Brain microvascular endothelial cell (primary cell): Measurements from ENCODE around the gene GEN1.
"Not testable (repeated sequence)": the region's sequence is repeated elsewhere in the genome, so short reads cannot be mapped to it uniquely, and the experiment has no call there.

Experiments
- DNase-seq: peaks from one replicate; pipeline ENCODE4 v3.0.0-alpha.2; 2020
- H3K27ac ChIP-seq: fragments of 250-450 bp; sonication (Bioruptor Pico); 2 replicates; pipeline ENCODE4 v1.5.1; 2020; ENCODE audit warnings: mild to moderate bottlenecking, moderate library complexity
- H3K27me3 ChIP-seq: fragments of 250-450 bp; sonication (Bioruptor Pico); replicated peaks from 2 replicates; pipeline ENCODE4 v1.5.1; 2020; ENCODE audit warnings: mild to moderate bottlenecking
- H3K36me3 ChIP-seq: fragments of 250-450 bp; sonication (Bioruptor Pico); replicated peaks from 2 replicates; pipeline ENCODE4 v1.5.1; 2020; ENCODE audit warnings: mild to moderate bottlenecking
- H3K4me3 ChIP-seq: 2 replicates; pipeline ENCODE4 v1.5.1; 2011; ENCODE audit warnings: low read depth, mild to moderate bottlenecking, control low read depth, low read length, moderate library complexity
- in situ Hi-C: cut with HindIII; loops from 2 replicates; pipeline ENCODE4 v1.10.0; 2017; ENCODE audit warnings: low sequenced_read_pairs, low pct_ligation_motif_present
- TF ChIP-seq, protein P1 (sequence below): IDR thresholded peaks from 2 replicates; pipeline ENCODE4 v1.5.1; 2011; ENCODE audit warnings: low read depth, mild to moderate bottlenecking, moderate library complexity, low read length, control low read depth, inconsistent platforms; ENCODE audit errors: missing control alignments

GEN1 gene

DNA sequence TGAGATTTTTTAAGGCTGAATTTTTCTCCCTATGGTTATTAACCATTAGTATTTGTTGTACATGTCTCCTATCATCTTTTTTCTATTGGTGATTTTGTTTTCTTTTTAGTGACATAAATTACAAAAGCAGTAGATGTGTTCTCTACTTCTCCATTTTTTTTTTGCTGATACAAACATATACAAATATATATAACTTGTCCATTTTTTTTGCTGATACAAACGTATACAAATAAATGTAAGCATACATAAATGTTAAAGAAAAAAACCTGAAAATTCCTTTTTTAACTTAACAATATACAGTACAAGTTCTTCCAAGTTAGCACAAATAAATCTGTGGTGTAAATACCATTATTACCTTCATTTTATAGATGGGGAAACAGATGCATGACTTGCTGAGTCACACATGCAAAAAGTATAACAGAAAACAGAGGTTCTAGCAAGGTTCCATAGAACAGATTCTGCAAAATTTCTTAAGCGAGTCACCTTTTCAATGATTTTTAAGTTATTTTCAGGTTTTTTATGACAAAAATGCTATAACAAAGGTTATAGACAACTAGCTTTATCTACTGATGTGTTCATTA lies 64.4 kb downstream of the GEN1 start:
- Histone ChIP-seq H3K27ac (no peak overlapping the region), H3K36me3 (no peaks in the 10 kb centered on the region), H3K27me3 (no peaks in the 10 kb centered on the region), H3K4me3 (no peak overlapping the region)
- DNase-seq = no peak
- TF ChIP-seq, protein P1, sequence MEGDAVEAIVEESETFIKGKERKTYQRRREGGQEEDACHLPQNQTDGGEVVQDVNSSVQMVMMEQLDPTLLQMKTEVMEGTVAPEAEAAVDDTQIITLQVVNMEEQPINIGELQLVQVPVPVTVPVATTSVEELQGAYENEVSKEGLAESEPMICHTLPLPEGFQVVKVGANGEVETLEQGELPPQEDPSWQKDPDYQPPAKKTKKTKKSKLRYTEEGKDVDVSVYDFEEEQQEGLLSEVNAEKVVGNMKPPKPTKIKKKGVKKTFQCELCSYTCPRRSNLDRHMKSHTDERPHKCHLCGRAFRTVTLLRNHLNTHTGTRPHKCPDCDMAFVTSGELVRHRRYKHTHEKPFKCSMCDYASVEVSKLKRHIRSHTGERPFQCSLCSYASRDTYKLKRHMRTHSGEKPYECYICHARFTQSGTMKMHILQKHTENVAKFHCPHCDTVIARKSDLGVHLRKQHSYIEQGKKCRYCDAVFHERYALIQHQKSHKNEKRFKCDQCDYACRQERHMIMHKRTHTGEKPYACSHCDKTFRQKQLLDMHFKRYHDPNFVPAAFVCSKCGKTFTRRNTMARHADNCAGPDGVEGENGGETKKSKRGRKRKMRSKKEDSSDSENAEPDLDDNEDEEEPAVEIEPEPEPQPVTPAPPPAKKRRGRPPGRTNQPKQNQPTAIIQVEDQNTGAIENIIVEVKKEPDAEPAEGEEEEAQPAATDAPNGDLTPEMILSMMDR = no peak
- in situ Hi-C loops = no loop called here

DNA sequence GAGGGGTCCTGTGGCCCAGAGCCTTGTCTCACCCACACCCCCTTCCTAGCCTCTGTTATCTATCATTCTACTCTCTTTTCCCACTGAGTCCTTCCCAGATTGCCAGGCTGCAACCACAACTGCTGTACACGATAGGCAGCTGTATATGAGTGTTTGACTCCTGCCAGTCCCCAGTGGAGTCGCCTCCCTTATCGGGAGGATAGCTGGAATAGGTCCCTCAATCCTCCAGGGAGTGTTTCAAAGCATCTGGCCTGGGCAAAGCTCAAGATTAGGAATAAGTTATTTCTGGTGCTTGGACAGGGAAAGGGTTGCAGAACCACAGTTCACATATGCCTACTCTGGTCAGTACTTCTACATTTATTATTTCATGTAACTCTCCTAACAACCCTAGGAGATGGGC lies 67.1 kb downstream of the GEN1 start:
- in situ Hi-C loops = no loop called here
- Histone ChIP-seq H3K36me3 (no peaks in the 10 kb centered on the region), H3K27me3 (no peaks in the 10 kb centered on the region), H3K27ac (no peak overlapping the region), H3K4me3 (no peak overlapping the region)
- DNase-seq = no peak
- TF ChIP-seq, protein P1 = no peak

DNA sequence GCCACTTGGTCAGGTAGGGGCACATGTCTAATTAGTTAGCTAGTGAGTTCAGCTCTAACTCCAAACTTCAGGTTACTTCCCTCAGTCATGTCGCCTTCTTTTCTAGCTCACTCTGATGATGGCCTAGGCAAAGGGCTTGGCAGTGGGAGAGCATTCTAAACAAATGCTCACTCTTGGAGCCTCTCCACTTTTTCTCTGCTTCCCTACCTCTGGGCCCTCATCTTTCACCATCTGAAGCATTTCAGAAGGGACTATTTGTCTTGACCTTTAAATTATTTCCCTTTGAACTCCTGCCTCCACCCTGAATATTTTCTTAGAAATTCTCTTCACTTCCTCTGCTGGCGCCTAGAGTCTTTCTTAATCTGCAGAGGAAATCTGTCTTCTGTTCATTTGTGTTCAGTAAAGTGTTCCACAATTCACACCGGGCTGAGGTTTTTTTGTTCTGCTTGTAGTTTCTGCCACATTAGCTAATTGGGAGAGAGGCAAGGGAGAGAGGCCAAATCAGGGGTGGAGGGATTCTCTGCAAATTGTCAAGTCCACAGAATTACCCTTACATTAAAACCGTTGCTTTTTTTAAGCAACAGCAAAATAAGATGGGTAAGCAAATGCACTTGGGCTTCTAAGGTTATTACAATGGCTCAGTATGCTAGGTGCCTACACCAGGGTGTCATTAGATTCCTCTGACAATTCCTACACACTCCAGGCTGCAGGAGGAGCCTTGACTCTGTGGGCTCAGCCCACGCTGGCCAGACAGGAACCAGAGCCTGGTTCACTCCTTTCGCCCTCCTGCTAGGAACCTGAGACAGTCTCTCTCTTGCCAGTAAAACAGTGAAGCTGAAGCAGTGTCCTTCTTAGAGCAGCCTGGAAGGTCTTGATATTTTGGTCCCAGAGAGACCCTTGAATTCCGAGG lies 67.9 kb downstream of the GEN1 start:
- Histone ChIP-seq H3K27me3 (no peaks in the 10 kb centered on the region), H3K27ac (no peak overlapping the region), H3K4me3 (no peak overlapping the region), H3K36me3 (no peaks in the 10 kb centered on the region)
- DNase-seq = no peak
- TF ChIP-seq, protein P1 = no peak
- in situ Hi-C loops = no loop called here

DNA sequence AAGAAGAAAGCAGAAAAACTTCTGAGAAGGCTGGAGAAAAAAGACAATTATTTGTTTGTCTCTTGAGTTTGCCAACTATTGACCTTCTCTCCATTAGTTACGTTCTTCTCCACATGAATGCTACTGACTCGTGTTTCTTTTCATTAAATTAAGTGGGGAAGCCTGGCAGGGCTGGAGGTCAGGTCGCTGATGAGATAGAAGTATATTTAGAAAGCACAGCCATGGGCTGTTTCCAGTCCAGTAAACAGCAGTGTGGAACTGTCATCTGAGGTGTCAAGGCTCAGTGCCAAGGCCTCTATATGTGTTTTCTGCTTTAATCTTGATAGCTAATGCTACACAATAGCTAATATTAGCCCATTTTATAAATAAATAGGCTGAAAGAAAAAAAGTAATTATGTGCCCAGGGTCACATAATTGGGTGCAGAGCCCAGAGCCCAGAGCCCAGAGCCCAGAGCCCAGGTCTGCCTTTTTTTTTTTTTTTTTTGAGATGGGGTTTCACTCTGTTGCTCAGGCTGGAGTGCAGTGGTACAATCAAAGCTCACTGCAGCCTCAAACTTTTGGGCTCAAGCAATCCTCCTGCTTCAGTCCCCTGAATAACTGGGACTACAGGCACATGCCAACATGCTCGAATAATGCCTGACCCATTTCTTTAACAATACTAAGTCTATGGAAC lies 68.6 kb downstream of the GEN1 start:
- TF ChIP-seq, protein P1 = no peak
- Histone ChIP-seq H3K4me3 (no peak overlapping the region), H3K27ac (no peak overlapping the region), H3K27me3 (no peaks in the 10 kb centered on the region), H3K36me3 (no peaks in the 10 kb centered on the region)
- in situ Hi-C loops = no loop called here
- DNase-seq = no peak

DNA sequence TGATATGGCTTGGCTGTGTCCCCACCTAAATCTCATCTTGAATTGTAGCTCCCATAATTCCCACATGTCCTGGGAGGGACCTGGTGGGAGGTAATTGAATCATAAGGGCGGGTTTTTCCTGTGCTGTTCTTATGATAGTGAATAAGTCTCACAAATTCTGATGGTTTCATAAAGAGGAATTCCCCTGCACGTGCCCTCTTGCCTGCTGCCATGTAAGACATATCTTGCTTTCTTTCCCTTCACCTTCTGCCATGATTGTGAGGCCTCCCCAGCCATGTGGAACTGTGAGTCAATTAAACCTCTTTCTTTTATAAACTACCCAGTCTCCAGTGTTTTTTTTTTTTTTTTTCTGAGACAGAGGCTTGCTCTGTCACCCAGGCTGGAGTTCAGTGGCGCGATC lies 69.7 kb downstream of the GEN1 start:
- H3K27ac ChIP-seq, H3K4me3 ChIP-seq, H3K36me3 ChIP-seq, H3K27me3 ChIP-seq, DNase-seq, in situ Hi-C loops: not testable (repeated sequence)

DNA sequence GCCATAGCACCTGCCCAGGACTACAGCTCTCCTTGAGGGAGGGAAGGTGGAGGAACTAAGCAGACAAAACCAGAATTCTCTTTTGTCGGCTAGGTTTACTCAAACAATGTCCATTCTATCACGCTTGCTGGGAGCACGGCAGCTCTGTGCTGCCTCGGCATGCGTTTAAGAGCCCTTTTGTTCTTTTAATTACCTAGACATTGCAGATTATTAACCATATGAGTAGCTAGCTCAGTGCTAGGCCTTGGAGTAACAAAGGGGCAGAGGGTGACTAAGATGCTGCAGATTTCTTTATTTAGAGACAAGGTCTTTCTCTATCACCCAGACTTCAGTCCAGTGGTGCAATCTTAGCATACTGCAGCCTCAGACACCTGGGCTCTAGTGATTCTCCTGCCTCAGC lies 73.4 kb downstream of the GEN1 start:
- no peak overlapping the region for H3K4me3 ChIP-seq
- in situ Hi-C loops = no loop called here

More for the DNA sequence above, 73.4 kb downstream of the GEN1 start:
- no peak for DNase-seq
- H3K27me3 ChIP-seq = no peaks in the 10 kb centered on the region
- TF ChIP-seq, protein P1 = no peak
- no peaks in the 10 kb centered on the region for H3K36me3 ChIP-seq
- no peak overlapping the region for H3K27ac ChIP-seq
